HG03565 (cell line): Measurements from ENCODE around the gene MORN1.

Experiments
- ATAC-seq: cut with Tn5 transposase; IDR thresholded peaks from one replicate; pipeline ENCODE4 v1.9.1; 2021; ENCODE audit warnings: mild to moderate bottlenecking, moderate library complexity; ENCODE audit not compliant: unreplicated experiment

MORN1 gene

GRCh38 chr1:2388004-2388913 is 3.1 kb downstream of the MORN1 start:
- no peak for ATAC-seq

- no peak for ATAC-seq
These were observed 4.4 kb downstream of the MORN1 start for GRCh38 chr1:2386636-2387611.

GRCh38 chr1:2385606-2386280 is 5.6 kb downstream of the MORN1 start:
- no peak for ATAC-seq

- ATAC-seq, result no peak
These were observed 6.3 kb downstream of the MORN1 start for GRCh38 chr1:2384941-2385481.

DNA sequence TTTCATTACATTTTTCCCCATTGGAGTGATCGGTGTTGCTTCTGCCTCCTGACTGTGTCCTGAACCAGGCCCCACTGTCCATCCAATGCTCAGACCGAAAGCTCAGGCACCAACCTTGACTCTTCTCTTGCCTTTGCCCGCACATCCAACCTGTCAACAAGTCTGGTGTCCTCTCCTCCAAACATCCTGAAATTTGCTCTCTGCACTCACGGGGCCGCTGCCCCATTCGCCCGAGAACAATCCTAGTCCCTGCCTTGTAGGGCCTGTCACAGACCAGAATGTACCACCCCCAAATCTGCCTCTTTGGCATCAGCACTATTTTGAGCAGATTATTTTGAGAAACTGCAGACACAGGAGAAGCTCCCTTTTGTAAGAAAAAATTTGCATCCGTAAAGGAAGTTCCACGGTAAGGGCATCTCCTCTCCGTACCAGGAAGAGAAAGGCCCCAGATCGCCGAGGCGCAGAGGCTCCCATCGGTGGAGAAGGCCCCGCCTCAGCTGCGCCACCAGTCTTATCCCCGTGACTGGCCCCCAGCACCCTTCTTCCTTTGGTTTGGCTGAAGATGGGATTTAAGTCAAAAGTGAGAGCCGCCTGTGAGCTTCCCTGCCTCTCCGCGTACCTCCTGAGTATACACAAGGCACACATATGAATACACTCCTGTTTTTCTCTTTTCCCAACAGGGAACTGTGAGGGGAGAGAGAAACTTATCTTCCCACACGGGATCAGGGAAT is 7.1 kb downstream of the MORN1 start:
- no peak for ATAC-seq

GRCh38 chr1:2383576-2383975 is 7.8 kb downstream of the MORN1 start:
- no peak for ATAC-seq

DNA sequence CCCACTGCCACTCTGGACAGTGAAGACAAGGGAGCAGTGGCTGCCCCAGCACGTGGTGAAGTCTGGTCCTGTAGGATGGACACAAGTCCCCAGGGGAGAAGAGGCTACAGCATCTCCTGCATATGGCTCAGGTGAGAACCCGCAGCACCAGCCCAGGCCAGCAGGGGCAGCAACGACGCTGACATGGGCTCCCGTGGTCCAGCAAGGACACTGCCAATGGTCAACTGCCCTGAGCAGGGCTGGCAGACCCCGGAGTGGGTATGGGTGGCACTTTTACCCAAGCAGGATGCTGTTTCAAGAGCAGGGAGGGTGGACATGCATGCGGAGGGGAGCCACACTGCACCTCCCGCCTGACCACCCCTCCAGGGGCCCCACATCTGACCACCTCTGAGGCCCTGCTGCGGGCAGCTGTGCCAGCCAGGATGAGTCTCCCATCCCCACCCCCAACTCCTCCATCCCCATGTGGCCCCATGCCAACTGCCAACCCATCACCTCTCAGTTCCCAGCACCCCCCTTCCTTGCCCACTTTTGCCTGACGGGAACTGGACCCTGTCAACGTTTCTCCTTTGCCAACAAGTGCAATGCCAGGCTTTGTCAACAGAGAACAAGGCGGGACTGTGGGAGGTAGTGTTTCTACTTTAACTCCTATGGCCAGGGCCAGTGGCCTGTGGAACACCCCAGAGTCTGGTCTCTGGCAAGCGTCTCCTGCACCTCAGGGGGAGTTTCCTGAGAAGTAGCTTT is 8.6 kb downstream of the MORN1 start:
- ATAC-seq, result no peak

GRCh38 chr1:2381741-2382620 is 9.4 kb downstream of the MORN1 start:
- no peak for ATAC-seq

DNA sequence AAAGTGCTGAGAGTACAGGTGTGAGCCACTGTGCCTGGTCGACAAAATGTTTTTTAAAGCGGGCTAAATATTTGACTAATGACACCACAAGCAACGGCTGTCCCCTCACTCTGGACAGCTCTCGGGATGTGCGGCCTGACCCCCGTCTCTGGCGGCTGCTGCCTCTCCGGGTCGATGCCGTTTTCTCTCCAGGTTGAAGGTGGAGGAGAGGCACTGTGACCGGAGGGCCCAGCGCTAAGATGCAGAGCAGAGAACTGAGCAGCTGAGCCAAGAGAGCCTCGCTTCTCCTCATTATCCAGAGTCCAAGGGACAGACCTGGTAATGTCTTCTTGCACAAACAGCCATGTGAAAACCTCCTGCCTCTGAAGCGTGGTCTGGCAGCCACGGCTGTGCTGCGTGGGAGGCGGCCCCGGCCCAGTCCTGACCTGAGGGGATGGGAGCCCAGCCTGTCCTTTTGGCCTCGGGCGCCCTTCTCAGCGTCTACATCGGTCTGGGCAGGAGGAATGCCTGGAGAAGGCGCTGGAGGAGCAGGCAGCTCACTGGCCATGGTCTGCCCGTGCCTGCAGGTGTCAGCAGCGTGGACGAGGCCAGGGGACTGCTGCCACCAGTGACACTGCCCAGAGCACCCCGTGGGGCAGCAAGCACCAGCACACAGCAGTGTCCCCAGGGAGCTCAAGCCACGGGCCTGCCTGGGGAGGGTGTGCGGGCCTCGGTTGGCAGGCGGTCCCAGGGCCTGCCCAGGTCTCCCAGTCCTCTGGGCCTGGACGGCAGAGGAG is 10.3 kb downstream of the MORN1 start:
- ATAC-seq, result no peak

DNA sequence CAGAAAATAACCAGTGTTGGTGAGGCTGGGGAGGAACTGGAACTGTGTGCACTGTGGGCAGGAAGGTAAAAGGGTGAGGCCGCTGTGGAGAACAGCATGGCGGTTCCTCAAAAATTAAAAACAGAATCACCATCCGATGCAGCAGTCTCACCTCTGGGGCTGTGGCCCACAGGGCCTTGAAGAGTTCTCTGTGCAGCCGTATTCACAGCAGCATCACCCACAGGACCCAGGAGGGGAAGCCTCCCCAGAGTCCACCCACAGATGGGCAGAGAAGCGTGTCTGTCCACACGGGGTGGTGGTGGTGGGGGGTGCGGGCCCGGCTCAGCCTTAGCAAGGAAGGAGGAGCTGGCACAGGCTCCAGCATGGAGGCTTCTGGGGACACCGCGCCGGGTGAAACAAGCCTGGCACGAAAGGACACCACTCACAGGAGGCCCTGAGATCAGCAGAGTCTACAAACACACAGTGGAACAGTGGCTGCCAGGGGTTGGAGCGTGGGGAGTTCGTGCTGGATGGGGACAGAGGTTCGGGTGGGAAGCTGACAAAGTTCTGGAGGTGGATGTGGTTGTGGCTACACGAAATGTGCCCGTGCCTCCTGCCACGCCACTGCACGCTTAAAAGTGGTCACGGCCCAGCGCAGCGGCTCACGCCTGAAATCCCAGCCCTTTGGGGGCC is 11.5 kb downstream of the MORN1 start:
- ATAC-seq, result no peak

DNA sequence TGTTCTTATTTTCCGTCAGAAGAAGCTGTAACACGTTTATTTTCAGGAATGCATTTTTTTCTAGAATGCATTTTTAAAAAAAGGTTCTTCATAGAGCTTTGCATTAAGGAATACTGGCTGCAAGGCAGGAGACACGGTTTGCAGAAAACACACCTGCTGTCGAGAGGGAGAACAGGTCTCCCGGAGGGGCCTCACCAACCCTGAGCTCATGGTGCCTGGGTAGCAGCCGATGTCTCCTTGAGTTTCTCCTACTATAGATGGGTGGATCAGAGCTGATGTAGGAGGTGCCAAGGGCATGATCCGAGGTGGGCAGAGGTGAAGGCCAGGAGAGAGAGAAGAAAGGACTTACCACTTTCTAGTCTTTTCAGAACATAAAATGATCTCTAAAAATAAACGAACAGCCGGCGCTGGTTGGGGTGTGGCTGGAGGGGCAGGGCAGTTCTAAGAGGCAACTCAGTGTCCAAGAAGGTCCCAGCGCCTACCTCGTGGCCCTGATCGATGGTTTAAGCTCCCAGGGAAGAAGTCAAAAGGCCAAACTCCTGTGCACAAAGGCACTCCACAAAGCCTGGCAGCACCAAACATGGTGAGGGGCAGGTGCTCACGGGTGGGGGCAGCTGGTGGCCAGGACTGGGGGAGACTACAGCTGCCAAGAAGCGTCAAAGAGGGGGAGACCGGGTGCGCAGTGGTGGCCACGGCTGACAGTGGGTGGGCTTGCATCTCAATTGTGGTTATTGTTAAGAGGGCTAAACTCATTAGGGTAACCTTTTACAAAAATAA is 12.2 kb downstream of the MORN1 start:
- no peak for ATAC-seq

DNA sequence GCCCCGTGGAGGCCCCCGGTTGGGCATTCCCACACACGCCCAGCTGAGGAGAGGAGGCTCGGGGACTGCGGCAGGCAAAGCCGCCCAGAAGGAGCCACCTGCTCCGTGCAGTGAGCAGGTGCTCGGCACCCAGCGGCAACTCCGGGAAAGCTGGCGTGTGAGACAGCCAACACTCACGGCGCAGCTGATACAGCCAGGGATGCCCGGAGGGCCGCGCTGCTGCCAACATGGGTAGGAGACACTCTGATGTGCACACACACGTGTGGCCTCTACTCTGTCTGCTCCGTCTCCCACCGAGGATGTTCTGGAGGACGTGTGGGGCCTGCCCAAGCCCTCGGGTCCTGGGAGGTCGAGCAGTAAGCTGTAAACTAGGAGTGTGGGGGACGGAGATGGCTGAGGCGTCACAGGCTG is 12.9 kb downstream of the MORN1 start:
- ATAC-seq, result no peak

GRCh38 chr1:2377751-2378440 is 13.5 kb downstream of the MORN1 start:
- ATAC-seq, result no peak

GRCh38 chr1:2376931-2377672 is 14.3 kb downstream of the MORN1 start:
- ATAC-seq, result no peak

DNA sequence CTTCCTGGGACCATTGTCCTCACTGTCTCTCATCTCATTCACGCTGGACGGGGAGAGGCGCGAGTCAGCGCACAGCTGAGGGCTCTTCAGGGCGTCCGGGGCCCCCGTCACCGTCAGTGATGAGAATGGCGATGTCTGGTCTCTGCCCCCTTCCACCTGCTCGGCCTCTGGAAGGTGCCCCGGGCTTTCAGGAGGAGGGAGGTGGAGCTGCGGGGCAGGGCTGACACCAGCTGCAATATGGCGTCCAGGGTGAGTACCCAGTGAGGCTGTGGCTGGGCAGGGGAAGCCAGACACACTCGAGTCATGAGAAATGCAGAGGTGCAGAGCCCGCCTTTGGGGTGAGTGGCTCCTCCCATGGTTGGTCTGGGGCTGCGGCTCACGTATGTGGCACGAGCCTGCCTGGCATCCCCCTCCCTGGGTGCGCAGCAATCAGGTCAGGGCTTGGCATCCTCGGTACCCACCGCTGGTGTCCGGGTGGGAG is 15.1 kb downstream of the MORN1 start:
- no peak for ATAC-seq
